GM23248 (cell line): ENCODE data around the gene NCMAP. TPM values are rescaled to one million over a fixed set of nuclear protein-coding genes. Genes with fewer than 3 reads are reported as not detected.

Experiments used
- DNase-seq: peaks from one replicate; pipeline ENCODE4 v3.0.0-alpha.2; 2015
- H2AFZ ChIP-seq: fragments of 200-600 bp; sonication (generic); 2 replicates; pipeline ENCODE4 v1.6.1; 2016; ENCODE audit warnings: antibody characterized with exemption
- H3F3A ChIP-seq: fragments of 200-600 bp; sonication (generic); 2 replicates; pipeline ENCODE4 v1.6.1; 2016; ENCODE audit warnings: mild to moderate bottlenecking, antibody characterized with exemption, mixed run types; ENCODE audit not compliant: insufficient read depth
- H3K27ac ChIP-seq: fragments of 200-600 bp; sonication (generic); 2 replicates; pipeline ENCODE4 v1.5.1; 2016; ENCODE audit warnings: mild to moderate bottlenecking
- H3K27me3 ChIP-seq: fragments of 200-600 bp; sonication (generic); replicated peaks from 2 replicates; pipeline ENCODE4 v1.6.1; 2016; ENCODE audit warnings: mild to moderate bottlenecking; ENCODE audit not compliant: insufficient read depth
- H3K36me3 ChIP-seq: fragments of 200-600 bp; sonication (generic); 2 replicates; pipeline ENCODE4 v1.6.1; 2016; ENCODE audit warnings: low read depth, mild to moderate bottlenecking
- H3K4me1 ChIP-seq: fragments of 200-600 bp; sonication (generic); 2 replicates; pipeline ENCODE4 v1.6.1; 2016; ENCODE audit warnings: mild to moderate bottlenecking; ENCODE audit not compliant: insufficient read depth
- H3K4me2 ChIP-seq: fragments of 200-600 bp; sonication (generic); one replicate; pipeline ENCODE4 v1.6.1; 2016; ENCODE audit warnings: mild to moderate bottlenecking; ENCODE audit not compliant: unreplicated experiment
- H3K4me3 ChIP-seq: fragments of 200-600 bp; sonication (generic); 2 replicates; pipeline ENCODE4 v1.5.1; 2016; ENCODE audit warnings: mild to moderate bottlenecking
- H3K79me2 ChIP-seq: fragments of 200-600 bp; sonication (generic); 2 replicates; pipeline ENCODE4 v1.6.1; 2016; ENCODE audit warnings: mild to moderate bottlenecking; ENCODE audit not compliant: insufficient read depth
- H3K9ac ChIP-seq: fragments of 200-600 bp; sonication (generic); 2 replicates; pipeline ENCODE4 v1.6.1; 2016; ENCODE audit warnings: mild to moderate bottlenecking
- H3K9me2 ChIP-seq: fragments of 200-600 bp; sonication (generic); 2 replicates; pipeline ENCODE4 v1.6.1; 2016; ENCODE audit warnings: mixed run types, mild to moderate bottlenecking, moderate library complexity; ENCODE audit not compliant: insufficient read depth
- H3K9me3 ChIP-seq: fragments of 200-600 bp; sonication (generic); one replicate; pipeline ENCODE4 v1.6.1; 2017; ENCODE audit warnings: low read depth
- H4K20me1 ChIP-seq: fragments of 200-600 bp; sonication (generic); 2 replicates; pipeline ENCODE4 v1.6.0; 2016; ENCODE audit not compliant: insufficient read depth
- EZH2 ChIP-seq: fragments of 200-600 bp; sonication (generic); IDR thresholded peaks from 2 replicates; pipeline ENCODE4 v1.6.1; 2018; ENCODE audit warnings: antibody characterized with exemption, mild to moderate bottlenecking; ENCODE audit not compliant: insufficient read depth, poor library complexity, severe bottlenecking
- EZH2phosphoT487 ChIP-seq: fragments of 200-600 bp; sonication (generic); IDR thresholded peaks from 2 replicates; pipeline ENCODE4 v1.6.1; 2018; ENCODE audit warnings: antibody characterized with exemption, moderate library complexity, mild to moderate bottlenecking, low read depth; ENCODE audit not compliant: insufficient read depth
- WGBS, 2 experiments: methylation state at CpG; one replicate each; pipeline ENCODE4 v1.1.6; 2015 to 2017; ENCODE audit warnings: low lambda C conversion rate in 2 of 2, low coverage in 1 of 2; ENCODE audit errors: missing lambda C conversion rate in 2 of 2; 5-methylcytosine and 5-hydroxymethylcytosine counted together
- in situ Hi-C: fragments of 300-500 bp; cut with MboI; formaldehyde crosslinking; loops from 2 replicates; pipeline ENCODE4 v1.15.0; 2020
- polyA plus RNA-seq: library from polyadenylated mRNA; unstranded; fragments of >200 nt; fragmentation: Nextera tagmentation; extraction: Ambion mirVana; gene quantifications from 2 replicates; pipeline ENCODE4 v1.2.1, GENCODE V29; 2016
- total RNA-seq: library from RNA; depleted of rRNA; stranded (reverse); fragments of >200 nt; shearing (Covaris generic); gene quantifications from 2 replicates; pipeline ENCODE4 v1.2.3, GENCODE V29; 2014

The NCMAP gene
- total and polyA plus RNA-seq, 2 experiments from 2014 or later, result not detected

- no peaks in the 10 kb centered on the region for H3K27me3 ChIP-seq
- no peaks in the 10 kb centered on the region for H3K79me2 ChIP-seq
- in situ Hi-C loops, result no loop called here
- peaks cover 3% of the 10 kb centered on the region for H3K4me1 ChIP-seq
- no peak overlapping the region for H2AFZ ChIP-seq
- H3K27ac ChIP-seq, result no peak overlapping the region
- H3F3A ChIP-seq, result peaks cover 7% of the 10 kb centered on the region
- H3K4me2 ChIP-seq, result no peak overlapping the region
- H3K9me3 ChIP-seq, result no peaks in the 10 kb centered on the region
- H3K4me3 ChIP-seq, result no peak overlapping the region
- no peaks in the 10 kb centered on the region for H3K36me3 ChIP-seq
- TF ChIP-seq EZH2phosphoT487 (no peak), EZH2 (no peak)
- 66 to 69% methylated on average over 3 of the region's 3 CpGs for WGBS, 2 experiments
- no peaks in the 10 kb centered on the region for H4K20me1 ChIP-seq
- no peak overlapping the region for H3K9ac ChIP-seq
- DNase-seq, result no peak
- no peaks in the 10 kb centered on the region for H3K9me2 ChIP-seq
Observed at GRCh38 chr1:24606296-24606605, 50.4 kb downstream of the NCMAP start.

DNA sequence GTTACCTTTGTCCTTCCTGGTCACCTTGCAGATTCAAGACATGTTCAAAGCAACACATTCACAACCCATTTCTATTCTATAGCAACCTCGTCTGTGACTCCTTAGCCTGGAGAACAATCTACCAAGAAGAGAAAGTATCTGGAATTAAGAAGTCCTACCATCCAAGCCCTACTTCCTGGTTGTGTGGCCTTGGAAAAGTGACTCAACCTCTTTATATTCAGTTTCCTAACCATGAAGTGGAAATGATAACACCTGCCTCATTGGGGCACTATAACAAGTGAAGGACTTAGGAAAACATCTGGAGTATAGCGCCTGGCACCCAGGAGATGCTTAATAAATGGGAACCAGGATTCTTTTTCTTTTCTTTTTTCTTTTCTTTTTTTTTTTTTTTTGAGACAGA lies 50.7 kb downstream of the NCMAP start:
- Histone ChIP-seq H3K27me3 (no peaks in the 10 kb centered on the region), H3K9me2 (no peaks in the 10 kb centered on the region), H3K4me3 (no peak overlapping the region), H3K79me2 (no peaks in the 10 kb centered on the region), H3K27ac (no peak overlapping the region), H3K9ac (no peak overlapping the region), H3K9me3 (no peaks in the 10 kb centered on the region), H2AFZ (no peak overlapping the region), H4K20me1 (no peaks in the 10 kb centered on the region), H3F3A (peaks cover 5% of the 10 kb centered on the region; the same call in 1 of the 2 replicates), H3K36me3 (no peaks in the 10 kb centered on the region), H3K4me1 (no peaks in the 10 kb centered on the region), H3K4me2 (no peak overlapping the region)
- in situ Hi-C loops, result no loop called here
- peak; percentile 18 for DNase-seq
- no peak for TF ChIP-seq EZH2phosphoT487
- TF ChIP-seq EZH2, result no peak
- WGBS, 2 experiments, result 88 to 90% methylated on average over 2 of the region's 2 CpGs

- no peak for DNase-seq
Observed at GRCh38 chr1:24609949-24610517, 54.1 kb downstream of the NCMAP start.

DNA sequence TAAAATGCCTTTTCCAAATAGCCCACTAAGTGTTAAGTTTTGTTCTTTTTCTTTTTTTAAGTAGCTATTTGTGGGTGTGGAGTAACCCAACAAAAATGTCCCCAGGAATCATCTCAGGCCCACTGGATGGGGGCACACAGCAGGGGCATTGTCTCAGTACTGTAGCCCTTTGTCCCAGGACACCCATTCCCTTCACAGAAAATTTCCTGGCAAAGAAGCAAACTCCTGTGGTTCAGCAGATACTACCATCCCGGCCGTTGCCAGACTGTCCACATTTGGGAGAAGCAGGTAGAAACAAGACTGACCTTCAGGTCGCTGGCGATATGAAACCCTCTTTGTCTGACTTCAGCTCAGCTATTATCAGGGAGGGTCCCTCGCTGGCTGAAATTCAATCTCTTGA lies 63.5 kb downstream of the NCMAP start:
- Histone ChIP-seq H3K79me2 (no peaks in the 10 kb centered on the region), H3K36me3 (no peaks in the 10 kb centered on the region), H3K9ac (no peak overlapping the region), H3F3A (no peaks in the 10 kb centered on the region), H3K9me2 (no peaks in the 10 kb centered on the region), H3K4me3 (no peak overlapping the region), H3K4me1 (peaks cover 4% of the 10 kb centered on the region), H2AFZ (no peak overlapping the region), H4K20me1 (no peaks in the 10 kb centered on the region), H3K27me3 (no peaks in the 10 kb centered on the region), H3K4me2 (no peak overlapping the region), H3K9me3 (no peaks in the 10 kb centered on the region), H3K27ac (no peak overlapping the region)
- in situ Hi-C loops, result no loop called here
- 61 to 68% methylated on average over 5 of the region's 5 CpGs for WGBS, 2 experiments
- no peak for TF ChIP-seq EZH2
- TF ChIP-seq EZH2phosphoT487, result no peak
- no peak for DNase-seq

More at GRCh38 chr1:24609949-24610517, 54.1 kb downstream of the NCMAP start:
- H3K4me1 ChIP-seq, result no peaks in the 10 kb centered on the region
- H3K4me2 ChIP-seq, result no peak overlapping the region
- H3K9me2 ChIP-seq, result no peaks in the 10 kb centered on the region
- H3K27me3 ChIP-seq, result no peaks in the 10 kb centered on the region
- in situ Hi-C loops, result no loop called here
- H3K4me3 ChIP-seq, result no peak overlapping the region
- WGBS, 2 experiments, result 66 to 69% methylated on average over 3 of the region's 3 CpGs
- no peaks in the 10 kb centered on the region for H3K36me3 ChIP-seq
- TF ChIP-seq EZH2phosphoT487 (no peak), EZH2 (no peak)
- no peaks in the 10 kb centered on the region for H3K79me2 ChIP-seq
- H2AFZ ChIP-seq, result no peak overlapping the region
- no peak overlapping the region for H3K9ac ChIP-seq
- H3K27ac ChIP-seq, result no peak overlapping the region
- no peaks in the 10 kb centered on the region for H4K20me1 ChIP-seq
- H3K9me3 ChIP-seq, result no peaks in the 10 kb centered on the region
- H3F3A ChIP-seq, result no peaks in the 10 kb centered on the region

DNA sequence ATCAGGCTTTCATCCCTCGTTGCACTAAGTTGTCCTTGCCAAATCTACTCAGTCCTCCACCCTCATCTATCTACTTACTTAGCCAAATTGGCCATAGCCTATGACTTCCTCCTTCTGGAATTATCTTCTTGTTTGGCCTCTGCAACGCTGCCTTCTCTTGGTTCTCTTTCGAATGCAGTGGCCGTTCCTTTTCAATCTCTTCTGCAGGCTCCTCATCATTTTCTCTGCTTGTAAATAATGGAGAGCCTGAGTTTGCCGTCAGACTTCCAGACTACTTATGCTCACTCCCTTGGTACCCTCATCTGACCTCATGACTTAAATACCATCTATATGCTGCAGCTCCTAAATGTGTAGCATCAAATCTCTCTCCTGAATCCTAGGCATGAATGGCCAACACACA lies 64.8 kb downstream of the NCMAP start:
- no peak overlapping the region for H3K27ac ChIP-seq
- no peaks in the 10 kb centered on the region for H3K9me3 ChIP-seq
- H3K9me2 ChIP-seq, result no peaks in the 10 kb centered on the region
- in situ Hi-C loops, result no loop called here
- H3K4me1 ChIP-seq, result peaks cover 4% of the 10 kb centered on the region
- WGBS, 2 experiments, result 36 to 41% methylated on average over 5 of the region's 5 CpGs
- H3K4me3 ChIP-seq, result no peak overlapping the region
- no peak overlapping the region for H3K9ac ChIP-seq
- no peak overlapping the region for H2AFZ ChIP-seq
- no peaks in the 10 kb centered on the region for H3K36me3 ChIP-seq
- H3K27me3 ChIP-seq, result no peaks in the 10 kb centered on the region
- DNase-seq, result no peak
- TF ChIP-seq EZH2 (no peak), EZH2phosphoT487 (no peak)
- H4K20me1 ChIP-seq, result no peaks in the 10 kb centered on the region
- H3F3A ChIP-seq, result no peaks in the 10 kb centered on the region
- no peak overlapping the region for H3K4me2 ChIP-seq
- no peaks in the 10 kb centered on the region for H3K79me2 ChIP-seq
